Measurements from ENCODE around the gene SESN1. TPM values are rescaled to one million over a fixed set of nuclear protein-coding genes. Genes with fewer than 3 reads are reported as not detected.

SESN1 gene
- polyA plus RNA-seq, 1 donor (not counting 4 experiments of a cell fraction or from before 2014, with no cell fraction given), result 21.4 TPM

GRCh38 chr6:109039795-109040194 is 54.9 kb downstream of the SESN1 start:
- Histone ChIP-seq H3K79me2 (ENCODE audit: control insufficient read depth, insufficient read depth, low read length) (no peaks in the 10 kb centered on the region), H3K4me3 (ENCODE audit: control insufficient read depth in 2 of 3, extremely low read depth in 1 of 3, insufficient read depth in 2 of 3, low read depth in 1 of 3, low read length in 3 of 3) (no peak overlapping the region), H3K27ac (ENCODE audit: control insufficient read depth, insufficient read depth, low read length) (no peak overlapping the region), H3K9me1 (ENCODE audit: control insufficient read depth, extremely low read depth, insufficient read depth, low read length) (no peaks in the 10 kb centered on the region), H2AFZ (ENCODE audit: control insufficient read depth, low read length) (no peak overlapping the region), H3K27me3 (ENCODE audit: control insufficient read depth, extremely low read depth, insufficient read depth, low read length) (no peaks in the 10 kb centered on the region), H3K4me2 (ENCODE audit: control insufficient read depth, extremely low read depth, insufficient read depth, low read depth, low read length) (no peak overlapping the region), H3K9me3 (ENCODE audit: control insufficient read depth, low read depth, low read length) (no peaks in the 10 kb centered on the region), H4K20me1 (ENCODE audit: control insufficient read depth, extremely low read depth, insufficient read depth, low read length) (no peaks in the 10 kb centered on the region), H3K4me1 (ENCODE audit: control insufficient read depth, extremely low read depth, insufficient read depth, low read length) (no peaks in the 10 kb centered on the region), H3K9ac (ENCODE audit: control insufficient read depth, extremely low read depth, insufficient read depth, low read length) (no peak overlapping the region), H3K36me3 (ENCODE audit: control insufficient read depth in 2 of 2, extremely low read depth in 1 of 2, insufficient read depth in 2 of 2, low read length in 2 of 2) (no peaks in the 10 kb centered on the region)
- dilution Hi-C loops (cut with MboI; ENCODE audit: extremely low pct_ligation_motif_present, low sequenced_read_pairs), result no loop called here
- no peak for FAIRE-seq
- TF ChIP-seq, protein P1, sequence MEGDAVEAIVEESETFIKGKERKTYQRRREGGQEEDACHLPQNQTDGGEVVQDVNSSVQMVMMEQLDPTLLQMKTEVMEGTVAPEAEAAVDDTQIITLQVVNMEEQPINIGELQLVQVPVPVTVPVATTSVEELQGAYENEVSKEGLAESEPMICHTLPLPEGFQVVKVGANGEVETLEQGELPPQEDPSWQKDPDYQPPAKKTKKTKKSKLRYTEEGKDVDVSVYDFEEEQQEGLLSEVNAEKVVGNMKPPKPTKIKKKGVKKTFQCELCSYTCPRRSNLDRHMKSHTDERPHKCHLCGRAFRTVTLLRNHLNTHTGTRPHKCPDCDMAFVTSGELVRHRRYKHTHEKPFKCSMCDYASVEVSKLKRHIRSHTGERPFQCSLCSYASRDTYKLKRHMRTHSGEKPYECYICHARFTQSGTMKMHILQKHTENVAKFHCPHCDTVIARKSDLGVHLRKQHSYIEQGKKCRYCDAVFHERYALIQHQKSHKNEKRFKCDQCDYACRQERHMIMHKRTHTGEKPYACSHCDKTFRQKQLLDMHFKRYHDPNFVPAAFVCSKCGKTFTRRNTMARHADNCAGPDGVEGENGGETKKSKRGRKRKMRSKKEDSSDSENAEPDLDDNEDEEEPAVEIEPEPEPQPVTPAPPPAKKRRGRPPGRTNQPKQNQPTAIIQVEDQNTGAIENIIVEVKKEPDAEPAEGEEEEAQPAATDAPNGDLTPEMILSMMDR (optimal IDR thresholded peaks at IDR 0.05 in 1 of 3, IDR thresholded peaks at IDR 0.05 in 1 of 3, conservative IDR thresholded peaks at IDR 0.05 in 1 of 3; ENCODE audit: extremely low read depth in 1 of 3, insufficient read depth in 2 of 3, low read length in 3 of 3), result no peak
- TF ChIP-seq EZH2 (IDR thresholded peaks at IDR 0.05; ENCODE audit: low read length), result no peak
- no peak for DNase-seq (ENCODE audit: low read depth, low spot score)

- no peak for FAIRE-seq
Measured at GRCh38 chr6:109038837-109039398, 55.7 kb downstream of the SESN1 start.

More at GRCh38 chr6:109038837-109039398, 55.7 kb downstream of the SESN1 start:
- Histone ChIP-seq H3K27ac (ENCODE audit: control insufficient read depth, insufficient read depth, low read length) (no peak overlapping the region), H2AFZ (ENCODE audit: control insufficient read depth, low read length) (no peak overlapping the region), H3K9me3 (ENCODE audit: control insufficient read depth, low read depth, low read length) (no peaks in the 10 kb centered on the region), H4K20me1 (ENCODE audit: control insufficient read depth, extremely low read depth, insufficient read depth, low read length) (no peaks in the 10 kb centered on the region), H3K4me3 (ENCODE audit: control insufficient read depth in 2 of 3, extremely low read depth in 1 of 3, insufficient read depth in 2 of 3, low read depth in 1 of 3, low read length in 3 of 3) (no peak overlapping the region), H3K9me1 (ENCODE audit: control insufficient read depth, extremely low read depth, insufficient read depth, low read length) (no peaks in the 10 kb centered on the region), H3K4me1 (ENCODE audit: control insufficient read depth, extremely low read depth, insufficient read depth, low read length) (no peaks in the 10 kb centered on the region), H3K79me2 (ENCODE audit: control insufficient read depth, insufficient read depth, low read length) (no peaks in the 10 kb centered on the region), H3K4me2 (ENCODE audit: control insufficient read depth, extremely low read depth, insufficient read depth, low read depth, low read length) (no peak overlapping the region), H3K36me3 (ENCODE audit: control insufficient read depth in 2 of 2, extremely low read depth in 1 of 2, insufficient read depth in 2 of 2, low read length in 2 of 2) (no peaks in the 10 kb centered on the region), H3K9ac (ENCODE audit: control insufficient read depth, extremely low read depth, insufficient read depth, low read length) (no peak overlapping the region), H3K27me3 (ENCODE audit: control insufficient read depth, extremely low read depth, insufficient read depth, low read length) (no peaks in the 10 kb centered on the region)
- TF ChIP-seq, protein P1 (optimal IDR thresholded peaks at IDR 0.05 in 1 of 3, IDR thresholded peaks at IDR 0.05 in 1 of 3, conservative IDR thresholded peaks at IDR 0.05 in 1 of 3; ENCODE audit: extremely low read depth in 1 of 3, insufficient read depth in 2 of 3, low read length in 3 of 3), result no peak
- no peak for TF ChIP-seq EZH2 (IDR thresholded peaks at IDR 0.05; ENCODE audit: low read length)
- dilution Hi-C loops (cut with MboI; ENCODE audit: extremely low pct_ligation_motif_present, low sequenced_read_pairs), result no loop called here
- no peak for DNase-seq (ENCODE audit: low read depth, low spot score)

All from keratinocyte (primary cell).